Measurements from ENCODE around the gene SYT4. TPM values are rescaled to one million over a fixed set of nuclear protein-coding genes. Genes with fewer than 3 reads are reported as not detected.

The SYT4 gene
- total RNA-seq, 1 donor from 2014 or later: not detected

DNA sequence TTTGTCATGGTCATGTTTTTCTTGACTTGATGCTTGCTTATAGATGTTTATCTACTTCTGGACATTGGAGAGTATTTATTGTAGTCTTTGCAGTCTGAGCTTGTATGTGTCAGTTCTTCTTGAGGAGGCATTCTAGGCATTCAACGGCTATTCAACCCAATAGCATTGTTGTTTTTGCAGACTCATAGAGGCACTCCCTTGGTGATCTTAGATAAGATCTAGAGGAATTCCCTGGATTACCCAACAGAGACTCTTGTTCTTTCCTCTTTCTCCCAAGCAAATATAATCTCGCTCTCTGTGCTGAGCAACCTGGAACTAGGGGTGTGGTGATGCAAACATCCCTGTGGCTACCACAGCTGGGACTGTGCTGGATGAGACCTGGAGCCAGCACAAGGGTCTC, 40.4 kb downstream of the SYT4 start:
- intact Hi-C loops (cut with DNase I): no loop called here
- DNase-seq: no peak
- ATAC-seq (ENCODE audit: poor library complexity): no peak

DNA sequence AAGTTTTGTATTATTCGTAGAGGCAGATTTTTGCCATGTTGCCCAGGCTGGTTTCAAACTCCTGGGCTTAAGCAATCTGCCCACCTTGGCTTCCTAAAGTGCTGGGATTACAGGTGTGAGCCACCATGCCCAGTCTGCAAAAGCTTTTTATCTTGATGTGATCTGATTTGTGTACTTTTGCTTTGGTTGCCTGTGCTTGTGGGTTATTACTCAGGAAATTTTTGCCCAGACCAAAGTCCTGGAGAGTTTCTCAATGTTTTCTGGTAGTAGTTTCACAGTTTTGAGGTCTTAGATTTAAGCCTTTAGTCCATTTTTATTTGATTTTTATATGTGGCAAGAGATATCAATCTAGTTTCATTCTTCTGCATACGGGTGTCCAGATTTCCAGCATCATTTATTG, 42.4 kb downstream of the SYT4 start:
- no peak for ATAC-seq (ENCODE audit: poor library complexity)
- intact Hi-C loops (cut with DNase I): no loop called here
- no peak for DNase-seq

DNA sequence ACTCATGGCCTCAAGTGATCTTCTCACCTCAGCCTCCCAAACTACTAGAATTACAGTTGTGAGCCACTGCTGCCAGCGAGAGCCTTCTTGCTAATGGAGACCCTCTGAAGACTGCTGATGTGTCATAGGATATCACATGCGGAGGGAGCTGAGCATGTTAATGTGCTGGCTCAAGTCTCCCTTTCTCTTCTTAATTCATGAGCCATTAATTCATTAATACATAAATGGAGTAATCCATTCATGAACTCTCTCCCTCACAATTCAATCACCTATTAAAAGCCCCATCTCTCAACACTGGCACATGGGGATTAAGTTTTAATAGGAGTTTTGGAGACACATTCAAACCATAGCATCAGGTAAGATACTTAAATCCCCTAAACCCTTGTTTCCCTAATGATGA, 54.8 kb downstream of the SYT4 start:
- DNase-seq (no peak), ATAC-seq (ENCODE audit: poor library complexity) (no peak)
- intact Hi-C loops (cut with DNase I): no loop called here

DNA sequence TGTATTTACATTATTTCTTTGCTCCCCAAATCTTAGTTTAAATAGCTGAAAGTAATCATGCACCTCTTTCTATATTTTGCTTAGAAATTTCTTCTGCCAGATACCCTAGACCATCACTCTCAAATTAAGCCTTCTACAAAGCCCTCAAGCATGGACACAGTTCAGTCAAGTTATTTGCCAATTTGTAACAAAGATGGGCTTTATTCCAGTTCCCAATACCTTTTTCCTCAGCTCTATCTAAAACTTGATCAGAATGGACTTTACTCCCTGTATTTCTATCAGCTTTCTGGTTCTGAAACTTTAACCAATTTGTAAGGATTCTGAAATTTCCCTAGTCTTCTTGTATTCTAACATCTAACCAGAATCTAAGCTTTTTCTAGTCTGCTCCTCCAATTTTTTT, 56.6 kb downstream of the SYT4 start:
- intact Hi-C loops (cut with DNase I): no loop called here
- no peak for DNase-seq
- no peak for ATAC-seq (ENCODE audit: poor library complexity)

Other genes with a start within 250 kb of the SYT4 start
- not detected for gene RIT2, start 161.8 kb downstream of the SYT4 start, total RNA-seq